ENCODE results near the gene NEUROG2. TPM values are rescaled to one million over a fixed set of nuclear protein-coding genes. Genes with fewer than 3 reads are reported as not detected.

Gene NEUROG2
- total RNA-seq, 4 donors from 2014 or later, result not detected

DNA sequence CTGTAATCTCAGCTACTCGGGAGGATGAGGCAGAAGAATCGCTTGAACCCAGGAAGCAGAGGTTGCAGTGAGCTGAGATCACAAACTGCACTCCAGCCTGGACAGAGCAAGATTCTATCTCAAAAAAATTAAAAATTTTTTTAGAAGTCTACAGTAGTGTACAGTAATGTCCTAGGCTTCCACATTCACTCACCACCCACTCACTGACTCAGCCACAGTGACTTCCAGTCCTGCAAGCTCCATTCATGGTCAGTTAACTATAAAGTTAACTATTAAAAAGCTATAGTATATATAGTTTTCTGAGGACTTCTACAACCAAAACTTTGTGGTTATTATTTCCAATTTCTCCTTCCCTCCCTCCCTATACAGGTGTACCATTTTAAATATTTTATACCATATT, 34.7 kb upstream of the NEUROG2 start:
- DNase-seq (no peak), ATAC-seq (no peak)
- in situ Hi-C loops (cut with MboI; ENCODE audit: low sequenced_read_pairs in 4 of 4), result no loop called here

DNA sequence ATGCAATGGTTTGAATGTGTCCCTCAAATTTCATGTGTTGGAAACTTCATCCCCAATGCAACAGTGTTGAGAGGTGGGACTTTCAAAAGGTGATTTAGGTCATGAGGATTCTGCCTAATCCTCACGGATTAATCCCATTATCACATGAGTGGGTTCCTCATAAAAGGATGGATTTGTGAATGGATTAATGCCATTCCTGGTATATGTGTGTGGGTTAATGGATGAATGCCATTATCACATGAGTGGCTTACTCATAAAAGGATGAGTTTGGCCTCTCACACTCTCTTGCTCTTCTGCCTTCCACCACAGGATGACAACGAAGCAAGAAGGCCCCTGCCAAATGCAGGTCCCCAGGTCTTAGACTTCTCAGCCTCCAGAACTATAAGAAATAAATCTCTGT, 30.5 kb upstream of the NEUROG2 start:
- no peaks in the 10 kb centered on the region for H3K36me3 ChIP-seq
- no peak overlapping the region for H3K4me3 ChIP-seq
- DNase-seq, result no peak
- no peaks in the 10 kb centered on the region for H3K27me3 ChIP-seq
- H3K27ac ChIP-seq, result no peak overlapping the region
- in situ Hi-C loops (cut with MboI; ENCODE audit: low sequenced_read_pairs in 4 of 4) (no loop called here), intact Hi-C loops (cut with DNase I; ENCODE audit: low total_unique reads) (no loop called here)
- TF ChIP-seq, protein P1, sequence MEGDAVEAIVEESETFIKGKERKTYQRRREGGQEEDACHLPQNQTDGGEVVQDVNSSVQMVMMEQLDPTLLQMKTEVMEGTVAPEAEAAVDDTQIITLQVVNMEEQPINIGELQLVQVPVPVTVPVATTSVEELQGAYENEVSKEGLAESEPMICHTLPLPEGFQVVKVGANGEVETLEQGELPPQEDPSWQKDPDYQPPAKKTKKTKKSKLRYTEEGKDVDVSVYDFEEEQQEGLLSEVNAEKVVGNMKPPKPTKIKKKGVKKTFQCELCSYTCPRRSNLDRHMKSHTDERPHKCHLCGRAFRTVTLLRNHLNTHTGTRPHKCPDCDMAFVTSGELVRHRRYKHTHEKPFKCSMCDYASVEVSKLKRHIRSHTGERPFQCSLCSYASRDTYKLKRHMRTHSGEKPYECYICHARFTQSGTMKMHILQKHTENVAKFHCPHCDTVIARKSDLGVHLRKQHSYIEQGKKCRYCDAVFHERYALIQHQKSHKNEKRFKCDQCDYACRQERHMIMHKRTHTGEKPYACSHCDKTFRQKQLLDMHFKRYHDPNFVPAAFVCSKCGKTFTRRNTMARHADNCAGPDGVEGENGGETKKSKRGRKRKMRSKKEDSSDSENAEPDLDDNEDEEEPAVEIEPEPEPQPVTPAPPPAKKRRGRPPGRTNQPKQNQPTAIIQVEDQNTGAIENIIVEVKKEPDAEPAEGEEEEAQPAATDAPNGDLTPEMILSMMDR (IDR thresholded peaks at IDR 0.05 in 4 of 5, conservative IDR thresholded peaks at IDR 0.05 in 1 of 5), result no peak
- TF ChIP-seq POLR2A (IDR thresholded peaks at IDR 0.05), result no peak
- no peak for ATAC-seq
- H3K4me1 ChIP-seq, result no peaks in the 10 kb centered on the region
- H3K9me3 ChIP-seq, result no peaks in the 10 kb centered on the region

More for the DNA sequence above, 34.7 kb upstream of the NEUROG2 start:
- no peak for TF ChIP-seq POLR2A (IDR thresholded peaks at IDR 0.05)
- TF ChIP-seq, protein P1 (IDR thresholded peaks at IDR 0.05 in 4 of 5, conservative IDR thresholded peaks at IDR 0.05 in 1 of 5), result no peak
- intact Hi-C loops (cut with DNase I; ENCODE audit: low total_unique reads), result no loop called here
- no peaks in the 10 kb centered on the region for H3K9me3 ChIP-seq
- H3K4me3 ChIP-seq, result no peak overlapping the region
- H3K27me3 ChIP-seq, result no peaks in the 10 kb centered on the region
- no peaks in the 10 kb centered on the region for H3K36me3 ChIP-seq
- H3K4me1 ChIP-seq, result no peaks in the 10 kb centered on the region
- H3K27ac ChIP-seq, result no peak overlapping the region

- DNase-seq (no peak), ATAC-seq (no peak)
- H3K9me3 ChIP-seq, result no peaks in the 10 kb centered on the region
- H3K4me1 ChIP-seq, result no peaks in the 10 kb centered on the region
- in situ Hi-C loops (cut with MboI; ENCODE audit: low sequenced_read_pairs in 4 of 4), result no loop called here
- intact Hi-C loops (cut with DNase I; ENCODE audit: low total_unique reads), result no loop called here
- TF ChIP-seq, protein P1 (IDR thresholded peaks at IDR 0.05 in 4 of 5, conservative IDR thresholded peaks at IDR 0.05 in 1 of 5), result no peak
- no peak for TF ChIP-seq POLR2A (IDR thresholded peaks at IDR 0.05)
- no peak overlapping the region for H3K4me3 ChIP-seq
- no peaks in the 10 kb centered on the region for H3K27me3 ChIP-seq
- H3K36me3 ChIP-seq, result no peaks in the 10 kb centered on the region
- no peak overlapping the region for H3K27ac ChIP-seq
These were observed 29.4 kb upstream of the NEUROG2 start for GRCh38 chr4:112545346-112545745.

GRCh38 chr4:112540695-112541094, 24.7 kb upstream of the NEUROG2 start:
- H3K27ac ChIP-seq, result no peak overlapping the region
- intact Hi-C loops (cut with DNase I; ENCODE audit: low total_unique reads) (no loop called here), in situ Hi-C loops (cut with MboI; ENCODE audit: low sequenced_read_pairs in 4 of 4) (no loop called here)
- no peak for DNase-seq
- no peak for TF ChIP-seq POLR2A (IDR thresholded peaks at IDR 0.05)
- TF ChIP-seq, protein P1 (IDR thresholded peaks at IDR 0.05 in 4 of 5, conservative IDR thresholded peaks at IDR 0.05 in 1 of 5), result no peak
- no peaks in the 10 kb centered on the region for H3K36me3 ChIP-seq
- H3K4me1 ChIP-seq, result no peaks in the 10 kb centered on the region
- no peaks in the 10 kb centered on the region for H3K9me3 ChIP-seq
- no peak overlapping the region for H3K4me3 ChIP-seq
- H3K27me3 ChIP-seq, result no peaks in the 10 kb centered on the region
- no peak for ATAC-seq

GRCh38 chr4:112536123-112536522, 20.1 kb upstream of the NEUROG2 start:
- no peaks in the 10 kb centered on the region for H3K4me1 ChIP-seq
- ATAC-seq, result no peak
- H3K27me3 ChIP-seq, result no peaks in the 10 kb centered on the region
- no peaks in the 10 kb centered on the region for H3K36me3 ChIP-seq
- intact Hi-C loops (cut with DNase I; ENCODE audit: low total_unique reads) (no loop called here), in situ Hi-C loops (cut with MboI; ENCODE audit: low sequenced_read_pairs in 4 of 4) (no loop called here)
- H3K27ac ChIP-seq, result no peak overlapping the region
- no peak overlapping the region for H3K4me3 ChIP-seq
- no peaks in the 10 kb centered on the region for H3K9me3 ChIP-seq
- TF ChIP-seq, protein P1 (IDR thresholded peaks at IDR 0.05 in 4 of 5, conservative IDR thresholded peaks at IDR 0.05 in 1 of 5), result no peak
- TF ChIP-seq POLR2A (IDR thresholded peaks at IDR 0.05), result no peak
- DNase-seq, result no peak

Measured in gastrocnemius medialis (tissue), 4 donors.